ENCODE results near the gene TDRD9.

Gene TDRD9

DNA sequence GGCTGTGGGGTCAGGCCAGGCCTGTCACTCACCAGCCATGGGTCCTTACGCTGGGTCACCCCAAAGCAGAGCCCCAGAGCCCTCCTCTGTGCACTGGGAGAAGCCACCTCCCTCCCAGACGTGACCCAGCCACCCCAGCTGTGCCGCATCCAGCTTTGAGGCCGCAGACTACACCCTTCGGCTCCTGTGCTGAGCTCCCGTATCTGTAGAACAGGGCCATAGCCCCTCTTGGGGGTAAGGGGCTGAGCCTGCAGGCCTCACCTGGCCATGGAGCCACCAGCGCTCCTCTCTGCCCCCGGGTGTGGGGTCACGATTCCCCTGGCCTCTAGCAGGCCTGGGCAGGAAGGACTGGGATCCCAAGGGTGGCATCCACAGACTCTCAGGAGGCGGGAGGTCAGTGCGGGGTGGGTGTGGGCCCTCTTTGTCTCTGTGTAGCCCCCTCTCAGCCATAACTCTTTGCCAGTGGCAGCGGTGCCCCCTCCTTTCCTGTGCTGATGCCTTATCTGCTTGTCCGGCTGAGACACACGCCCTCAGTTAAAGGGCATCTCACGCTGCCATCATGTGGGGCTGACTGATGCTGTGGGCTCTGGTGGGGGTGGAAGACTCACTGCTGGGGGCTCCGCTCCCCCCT lies 173.5 kb downstream of the TDRD9 start:
- TF ChIP-seq, protein P1, sequence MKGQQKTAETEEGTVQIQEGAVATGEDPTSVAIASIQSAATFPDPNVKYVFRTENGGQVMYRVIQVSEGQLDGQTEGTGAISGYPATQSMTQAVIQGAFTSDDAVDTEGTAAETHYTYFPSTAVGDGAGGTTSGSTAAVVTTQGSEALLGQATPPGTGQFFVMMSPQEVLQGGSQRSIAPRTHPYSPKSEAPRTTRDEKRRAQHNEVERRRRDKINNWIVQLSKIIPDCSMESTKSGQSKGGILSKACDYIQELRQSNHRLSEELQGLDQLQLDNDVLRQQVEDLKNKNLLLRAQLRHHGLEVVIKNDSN (IDR thresholded peaks at IDR 0.05), result no peak
- no peak for TF ChIP-seq CEBPB (IDR thresholded peaks at IDR 0.05)
- TF ChIP-seq NFIC (IDR thresholded peaks at IDR 0.05), result no peak
- TF ChIP-seq, protein P2, sequence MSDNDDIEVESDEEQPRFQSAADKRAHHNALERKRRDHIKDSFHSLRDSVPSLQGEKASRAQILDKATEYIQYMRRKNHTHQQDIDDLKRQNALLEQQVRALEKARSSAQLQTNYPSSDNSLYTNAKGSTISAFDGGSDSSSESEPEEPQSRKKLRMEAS (IDR thresholded peaks at IDR 0.05), result no peak
- TF ChIP-seq CREB1 (IDR thresholded peaks at IDR 0.05; ENCODE audit: low read depth), result no peak
- TF ChIP-seq YY1 (IDR thresholded peaks at IDR 0.05; ENCODE audit: low read depth), result no peak
- TF ChIP-seq, protein P3, sequence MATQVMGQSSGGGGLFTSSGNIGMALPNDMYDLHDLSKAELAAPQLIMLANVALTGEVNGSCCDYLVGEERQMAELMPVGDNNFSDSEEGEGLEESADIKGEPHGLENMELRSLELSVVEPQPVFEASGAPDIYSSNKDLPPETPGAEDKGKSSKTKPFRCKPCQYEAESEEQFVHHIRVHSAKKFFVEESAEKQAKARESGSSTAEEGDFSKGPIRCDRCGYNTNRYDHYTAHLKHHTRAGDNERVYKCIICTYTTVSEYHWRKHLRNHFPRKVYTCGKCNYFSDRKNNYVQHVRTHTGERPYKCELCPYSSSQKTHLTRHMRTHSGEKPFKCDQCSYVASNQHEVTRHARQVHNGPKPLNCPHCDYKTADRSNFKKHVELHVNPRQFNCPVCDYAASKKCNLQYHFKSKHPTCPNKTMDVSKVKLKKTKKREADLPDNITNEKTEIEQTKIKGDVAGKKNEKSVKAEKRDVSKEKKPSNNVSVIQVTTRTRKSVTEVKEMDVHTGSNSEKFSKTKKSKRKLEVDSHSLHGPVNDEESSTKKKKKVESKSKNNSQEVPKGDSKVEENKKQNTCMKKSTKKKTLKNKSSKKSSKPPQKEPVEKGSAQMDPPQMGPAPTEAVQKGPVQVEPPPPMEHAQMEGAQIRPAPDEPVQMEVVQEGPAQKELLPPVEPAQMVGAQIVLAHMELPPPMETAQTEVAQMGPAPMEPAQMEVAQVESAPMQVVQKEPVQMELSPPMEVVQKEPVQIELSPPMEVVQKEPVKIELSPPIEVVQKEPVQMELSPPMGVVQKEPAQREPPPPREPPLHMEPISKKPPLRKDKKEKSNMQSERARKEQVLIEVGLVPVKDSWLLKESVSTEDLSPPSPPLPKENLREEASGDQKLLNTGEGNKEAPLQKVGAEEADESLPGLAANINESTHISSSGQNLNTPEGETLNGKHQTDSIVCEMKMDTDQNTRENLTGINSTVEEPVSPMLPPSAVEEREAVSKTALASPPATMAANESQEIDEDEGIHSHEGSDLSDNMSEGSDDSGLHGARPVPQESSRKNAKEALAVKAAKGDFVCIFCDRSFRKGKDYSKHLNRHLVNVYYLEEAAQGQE (IDR thresholded peaks at IDR 0.05; ENCODE audit: low read depth), result no peak
- no peak for TF ChIP-seq TCF12 (IDR thresholded peaks at IDR 0.05; ENCODE audit: low read depth)
- TF ChIP-seq TAF1 (IDR thresholded peaks at IDR 0.05; ENCODE audit: low read depth), result no peak
